Activated CD4-positive, alpha-beta T cell treated with anti-CD3 and anti-CD28 coated beads, Interleukin-2, amount 50 U/mL, for 16 hours (primary cell): ENCODE results near the gene SLC4A1.

Experiments used
- DNase-seq: peaks from one replicate; pipeline ENCODE4 v3.0.0-alpha.2; 2020

Gene SLC4A1

GRCh38 chr17:44219616-44220212 lies 48.2 kb downstream of the SLC4A1 start, which contains the start of gene UBTF:
TSS of gene UBTF (minus strand) at chr17:44219675. CDS start at chr17:44218229, 1,446 bp downstream.
- peak; percentile 66 for DNase-seq

GRCh38 chr17:44219108-44219615 lies 48.8 kb downstream of the SLC4A1 start:
- DNase-seq: peak; percentile 71

- DNase-seq: peak; percentile 91
Observed at GRCh38 chr17:44218344-44219107, 49.4 kb downstream of the SLC4A1 start.

- no peak for DNase-seq
Observed at GRCh38 chr17:44217738-44218343, 50.1 kb downstream of the SLC4A1 start.

- peak; percentile 55 for DNase-seq
Observed at GRCh38 chr17:44216694-44217093, 51.2 kb downstream of the SLC4A1 start.

GRCh38 chr17:44216173-44216572 lies 51.8 kb downstream of the SLC4A1 start:
- peak; percentile 72 for DNase-seq

GRCh38 chr17:44214896-44215295 lies 53.0 kb downstream of the SLC4A1 start:
- no peak for DNase-seq

GRCh38 chr17:44214230-44214494 lies 53.8 kb downstream of the SLC4A1 start:
- no peak for DNase-seq

GRCh38 chr17:44213403-44214229 lies 54.3 kb downstream of the SLC4A1 start:
- no peak for DNase-seq

- no peak for DNase-seq
Observed at GRCh38 chr17:44212507-44213402, 55.2 kb downstream of the SLC4A1 start.

GRCh38 chr17:44211281-44212265 lies 56.4 kb downstream of the SLC4A1 start:
- no peak for DNase-seq

GRCh38 chr17:44210342-44211192 lies 57.4 kb downstream of the SLC4A1 start:
- peak; percentile 94 for DNase-seq

- peak; percentile 43 for DNase-seq
Observed at GRCh38 chr17:44209786-44210341, 58.1 kb downstream of the SLC4A1 start.

GRCh38 chr17:44207743-44208142 lies 60.2 kb downstream of the SLC4A1 start:
- no peak for DNase-seq

GRCh38 chr17:44207319-44207718 lies 60.6 kb downstream of the SLC4A1 start:
- DNase-seq: no peak

GRCh38 chr17:44206825-44207155 lies 61.1 kb downstream of the SLC4A1 start:
- DNase-seq: no peak

GRCh38 chr17:44205962-44206824 lies 61.7 kb downstream of the SLC4A1 start:
- no peak for DNase-seq

- no peak for DNase-seq
Observed at GRCh38 chr17:44204441-44204882, 63.5 kb downstream of the SLC4A1 start.
